ENCODE results near the gene ZFHX2.

The ZFHX2 gene

GRCh38 chr14:23565626-23566025 lies 14.1 kb upstream of the ZFHX2 start:
- DNase-seq (no peak), ATAC-seq (ENCODE audit: insufficient read depth, low read depth) (no peak)
- Histone ChIP-seq H3K4me3 (ENCODE audit: low read depth in 1 of 2, low read length in 2 of 2) (no peak overlapping the region), H3K27ac (ENCODE audit: low read length) (no peak overlapping the region), H3K9ac (ENCODE audit: low read depth, low read length) (no peak overlapping the region), H4K20me1 (ENCODE audit: insufficient read depth, low read length) (peaks cover 4% of the 10 kb centered on the region; the same call in 1 of the 2 replicates), H3K4me2 (ENCODE audit: insufficient read depth, low read length) (no peak overlapping the region), H3K36me3 (ENCODE audit: insufficient read depth, low read length) (peaks cover 62% of the 10 kb centered on the region), H3K4me1 (ENCODE audit: insufficient read depth, low read length) (peaks cover 33% of the 10 kb centered on the region), H3K27me3 (ENCODE audit: insufficient read depth, low read length, poor library complexity) (no peaks in the 10 kb centered on the region), H3K9me3 (ENCODE audit: insufficient read depth, low read length, severe bottlenecking) (no peaks in the 10 kb centered on the region), H3K79me2 (ENCODE audit: insufficient read depth, low read length) (peaks cover 13% of the 10 kb centered on the region), H2AFZ (ENCODE audit: low read depth, low read length) (no peak overlapping the region)
- TF ChIP-seq EZH2 (IDR thresholded peaks at IDR 0.05; ENCODE audit: borderline replicate concordance, low read depth, low read length, severe bottlenecking) (no peak), CTCF (IDR thresholded peaks at IDR 0.05; ENCODE audit: borderline replicate concordance, extremely low read depth, low read length, poor library complexity, severe bottlenecking) (no peak)

GRCh38 chr14:23564876-23565275 lies 13.3 kb upstream of the ZFHX2 start:
- Histone ChIP-seq H3K4me1 (ENCODE audit: insufficient read depth, low read length) (peaks cover 33% of the 10 kb centered on the region), H3K79me2 (ENCODE audit: insufficient read depth, low read length) (peaks cover 13% of the 10 kb centered on the region), H4K20me1 (ENCODE audit: insufficient read depth, low read length) (peaks cover 4% of the 10 kb centered on the region; the same call in 1 of the 2 replicates), H3K27ac (ENCODE audit: low read length) (no peak overlapping the region), H3K36me3 (ENCODE audit: insufficient read depth, low read length) (peaks cover 68% of the 10 kb centered on the region), H3K9ac (ENCODE audit: low read depth, low read length) (no peak overlapping the region), H3K27me3 (ENCODE audit: insufficient read depth, low read length, poor library complexity) (no peaks in the 10 kb centered on the region), H3K4me2 (ENCODE audit: insufficient read depth, low read length) (no peak overlapping the region), H3K4me3 (ENCODE audit: low read depth in 1 of 2, low read length in 2 of 2) (no peak overlapping the region), H2AFZ (ENCODE audit: low read depth, low read length) (no peak overlapping the region), H3K9me3 (ENCODE audit: insufficient read depth, low read length, severe bottlenecking) (no peaks in the 10 kb centered on the region)
- ATAC-seq (ENCODE audit: insufficient read depth, low read depth) (no peak), DNase-seq (no peak)
- TF ChIP-seq EZH2 (IDR thresholded peaks at IDR 0.05; ENCODE audit: borderline replicate concordance, low read depth, low read length, severe bottlenecking) (no peak), CTCF (IDR thresholded peaks at IDR 0.05; ENCODE audit: borderline replicate concordance, extremely low read depth, low read length, poor library complexity, severe bottlenecking) (no peak)

GRCh38 chr14:23564181-23564812 lies 12.7 kb upstream of the ZFHX2 start:
- Histone ChIP-seq H3K4me2 (ENCODE audit: insufficient read depth, low read length) (no peak overlapping the region), H3K36me3 (ENCODE audit: insufficient read depth, low read length) (peaks cover 74% of the 10 kb centered on the region), H3K27ac (ENCODE audit: low read length) (no peak overlapping the region), H3K4me3 (ENCODE audit: low read depth in 1 of 2, low read length in 2 of 2) (no peak overlapping the region), H3K9me3 (ENCODE audit: insufficient read depth, low read length, severe bottlenecking) (no peaks in the 10 kb centered on the region), H2AFZ (ENCODE audit: low read depth, low read length) (no peak overlapping the region), H3K4me1 (ENCODE audit: insufficient read depth, low read length) (peaks cover 33% of the 10 kb centered on the region), H3K9ac (ENCODE audit: low read depth, low read length) (no peak overlapping the region), H3K27me3 (ENCODE audit: insufficient read depth, low read length, poor library complexity) (no peaks in the 10 kb centered on the region), H3K79me2 (ENCODE audit: insufficient read depth, low read length) (peaks cover 13% of the 10 kb centered on the region), H4K20me1 (ENCODE audit: insufficient read depth, low read length) (peaks cover 6% of the 10 kb centered on the region; the same call in 1 of the 2 replicates)
- TF ChIP-seq EZH2 (IDR thresholded peaks at IDR 0.05; ENCODE audit: borderline replicate concordance, low read depth, low read length, severe bottlenecking) (no peak), CTCF (IDR thresholded peaks at IDR 0.05; ENCODE audit: borderline replicate concordance, extremely low read depth, low read length, poor library complexity, severe bottlenecking) (no peak)
- no peak for ATAC-seq (ENCODE audit: insufficient read depth, low read depth)
- DNase-seq: no peak
